GM21390 (cell line): ENCODE data around the gene EML3.
"Not testable (repeated sequence)": the region's sequence is repeated elsewhere in the genome, so short reads cannot be mapped to it uniquely, and the experiment has no call there.

Source experiments
- ATAC-seq: cut with Tn5 transposase; IDR thresholded peaks from one replicate; pipeline ENCODE4 v1.9.1; 2021; ENCODE audit not compliant: unreplicated experiment

Gene EML3

GRCh38 chr11:62599901-62600300 is 12.7 kb downstream of the EML3 start:
- no peak for ATAC-seq

- peak; percentile 55 for ATAC-seq
Measured at GRCh38 chr11:62599069-62599696, 13.4 kb downstream of the EML3 start.

- ATAC-seq, result no peak
Measured at GRCh38 chr11:62595124-62595523, 17.5 kb downstream of the EML3 start.

GRCh38 chr11:62593434-62594044 is 19.0 kb downstream of the EML3 start:
- no peak for ATAC-seq

GRCh38 chr11:62592989-62593421 is 19.6 kb downstream of the EML3 start:
- no peak for ATAC-seq

GRCh38 chr11:62592146-62592815 is 20.3 kb downstream of the EML3 start:
- no peak for ATAC-seq

- ATAC-seq, result peak; percentile 86
Measured at GRCh38 chr11:62591448-62592145, 21.0 kb downstream of the EML3 start, which contains the start of gene TUT1. TSS of gene TUT1 (minus strand) at chr11:62591523. CDS start at chr11:62591485, 38 bp downstream.

GRCh38 chr11:62588966-62589637 is 23.5 kb downstream of the EML3 start:
- ATAC-seq, result no peak

- ATAC-seq, result not testable (repeated sequence)
Measured at GRCh38 chr11:62585356-62585755, 27.2 kb downstream of the EML3 start.

GRCh38 chr11:62581735-62582134 is 30.8 kb downstream of the EML3 start:
- not testable (repeated sequence) for ATAC-seq

GRCh38 chr11:62580959-62581715 is 31.4 kb downstream of the EML3 start:
- no peak for ATAC-seq

GRCh38 chr11:62579252-62579651 is 33.3 kb downstream of the EML3 start:
- no peak for ATAC-seq

GRCh38 chr11:62578541-62578940 is 34.0 kb downstream of the EML3 start:
- ATAC-seq, result no peak

GRCh38 chr11:62577046-62577714 is 35.4 kb downstream of the EML3 start:
- no peak for ATAC-seq

- ATAC-seq, result no peak
Measured at GRCh38 chr11:62575837-62576236, 36.7 kb downstream of the EML3 start.

GRCh38 chr11:62575156-62575555 is 37.4 kb downstream of the EML3 start:
- ATAC-seq, result no peak

- peak; percentile 20 for ATAC-seq
Measured at GRCh38 chr11:62574363-62575071, 38.1 kb downstream of the EML3 start.

- peak; percentile 71 for ATAC-seq
Measured at GRCh38 chr11:62573592-62574362, 38.8 kb downstream of the EML3 start, which contains the start of gene EEF1G. TSS of gene EEF1G (minus strand) at chr11:62573891. CDS start at chr11:62573842, 49 bp downstream.
